ENCODE data around the gene CELA2A. TPM values are rescaled to one million over a fixed set of nuclear protein-coding genes. Genes with fewer than 3 reads are reported as not detected.

CELA2A gene
- total and polyA plus RNA-seq, 9 of the 15 experiments (the other 6 are each of a cell fraction or from before 2014, with no cell fraction given): 0.62 TPM; not detected in 8

DNA sequence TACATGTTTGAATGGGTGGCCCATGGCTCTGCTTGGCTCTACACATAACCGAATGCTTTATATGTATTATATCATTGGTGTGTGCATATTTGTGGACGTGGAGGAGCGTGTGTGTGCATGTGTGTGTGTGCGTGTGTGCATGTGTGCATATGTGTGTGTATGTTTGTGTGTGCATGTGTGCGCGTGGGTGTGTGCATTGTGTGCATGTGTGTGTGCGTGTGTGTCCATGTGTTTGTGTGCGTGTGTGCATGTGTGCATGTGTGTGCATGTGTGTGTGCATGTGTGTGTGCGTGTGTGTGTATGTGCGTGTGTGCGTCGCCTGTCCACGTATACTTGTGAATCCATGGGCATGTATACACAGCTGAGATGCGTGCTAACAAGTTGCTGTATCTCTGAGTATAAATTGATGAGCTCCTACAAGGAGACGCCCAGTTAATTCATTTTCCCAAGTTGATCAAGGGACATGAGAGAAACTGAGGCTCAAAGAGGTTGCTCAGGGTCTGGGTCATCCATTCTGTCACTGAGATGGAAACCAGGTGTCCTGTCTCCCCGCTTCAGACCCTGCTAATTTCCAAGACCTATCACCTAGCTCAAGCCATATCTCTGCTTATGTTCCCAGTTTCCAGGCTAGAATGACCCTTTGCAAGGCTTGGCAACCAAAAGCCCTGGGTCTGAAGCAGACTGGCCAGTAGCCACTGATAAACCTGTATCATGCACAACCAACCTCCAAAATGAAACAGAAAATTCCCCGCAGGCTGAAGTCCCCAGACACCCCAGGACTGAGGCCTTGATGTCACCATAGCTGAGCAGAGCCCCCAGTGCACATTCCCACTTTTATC is 21.1 kb upstream of the CELA2A start (continued):
- TF ChIP-seq, protein P1, sequence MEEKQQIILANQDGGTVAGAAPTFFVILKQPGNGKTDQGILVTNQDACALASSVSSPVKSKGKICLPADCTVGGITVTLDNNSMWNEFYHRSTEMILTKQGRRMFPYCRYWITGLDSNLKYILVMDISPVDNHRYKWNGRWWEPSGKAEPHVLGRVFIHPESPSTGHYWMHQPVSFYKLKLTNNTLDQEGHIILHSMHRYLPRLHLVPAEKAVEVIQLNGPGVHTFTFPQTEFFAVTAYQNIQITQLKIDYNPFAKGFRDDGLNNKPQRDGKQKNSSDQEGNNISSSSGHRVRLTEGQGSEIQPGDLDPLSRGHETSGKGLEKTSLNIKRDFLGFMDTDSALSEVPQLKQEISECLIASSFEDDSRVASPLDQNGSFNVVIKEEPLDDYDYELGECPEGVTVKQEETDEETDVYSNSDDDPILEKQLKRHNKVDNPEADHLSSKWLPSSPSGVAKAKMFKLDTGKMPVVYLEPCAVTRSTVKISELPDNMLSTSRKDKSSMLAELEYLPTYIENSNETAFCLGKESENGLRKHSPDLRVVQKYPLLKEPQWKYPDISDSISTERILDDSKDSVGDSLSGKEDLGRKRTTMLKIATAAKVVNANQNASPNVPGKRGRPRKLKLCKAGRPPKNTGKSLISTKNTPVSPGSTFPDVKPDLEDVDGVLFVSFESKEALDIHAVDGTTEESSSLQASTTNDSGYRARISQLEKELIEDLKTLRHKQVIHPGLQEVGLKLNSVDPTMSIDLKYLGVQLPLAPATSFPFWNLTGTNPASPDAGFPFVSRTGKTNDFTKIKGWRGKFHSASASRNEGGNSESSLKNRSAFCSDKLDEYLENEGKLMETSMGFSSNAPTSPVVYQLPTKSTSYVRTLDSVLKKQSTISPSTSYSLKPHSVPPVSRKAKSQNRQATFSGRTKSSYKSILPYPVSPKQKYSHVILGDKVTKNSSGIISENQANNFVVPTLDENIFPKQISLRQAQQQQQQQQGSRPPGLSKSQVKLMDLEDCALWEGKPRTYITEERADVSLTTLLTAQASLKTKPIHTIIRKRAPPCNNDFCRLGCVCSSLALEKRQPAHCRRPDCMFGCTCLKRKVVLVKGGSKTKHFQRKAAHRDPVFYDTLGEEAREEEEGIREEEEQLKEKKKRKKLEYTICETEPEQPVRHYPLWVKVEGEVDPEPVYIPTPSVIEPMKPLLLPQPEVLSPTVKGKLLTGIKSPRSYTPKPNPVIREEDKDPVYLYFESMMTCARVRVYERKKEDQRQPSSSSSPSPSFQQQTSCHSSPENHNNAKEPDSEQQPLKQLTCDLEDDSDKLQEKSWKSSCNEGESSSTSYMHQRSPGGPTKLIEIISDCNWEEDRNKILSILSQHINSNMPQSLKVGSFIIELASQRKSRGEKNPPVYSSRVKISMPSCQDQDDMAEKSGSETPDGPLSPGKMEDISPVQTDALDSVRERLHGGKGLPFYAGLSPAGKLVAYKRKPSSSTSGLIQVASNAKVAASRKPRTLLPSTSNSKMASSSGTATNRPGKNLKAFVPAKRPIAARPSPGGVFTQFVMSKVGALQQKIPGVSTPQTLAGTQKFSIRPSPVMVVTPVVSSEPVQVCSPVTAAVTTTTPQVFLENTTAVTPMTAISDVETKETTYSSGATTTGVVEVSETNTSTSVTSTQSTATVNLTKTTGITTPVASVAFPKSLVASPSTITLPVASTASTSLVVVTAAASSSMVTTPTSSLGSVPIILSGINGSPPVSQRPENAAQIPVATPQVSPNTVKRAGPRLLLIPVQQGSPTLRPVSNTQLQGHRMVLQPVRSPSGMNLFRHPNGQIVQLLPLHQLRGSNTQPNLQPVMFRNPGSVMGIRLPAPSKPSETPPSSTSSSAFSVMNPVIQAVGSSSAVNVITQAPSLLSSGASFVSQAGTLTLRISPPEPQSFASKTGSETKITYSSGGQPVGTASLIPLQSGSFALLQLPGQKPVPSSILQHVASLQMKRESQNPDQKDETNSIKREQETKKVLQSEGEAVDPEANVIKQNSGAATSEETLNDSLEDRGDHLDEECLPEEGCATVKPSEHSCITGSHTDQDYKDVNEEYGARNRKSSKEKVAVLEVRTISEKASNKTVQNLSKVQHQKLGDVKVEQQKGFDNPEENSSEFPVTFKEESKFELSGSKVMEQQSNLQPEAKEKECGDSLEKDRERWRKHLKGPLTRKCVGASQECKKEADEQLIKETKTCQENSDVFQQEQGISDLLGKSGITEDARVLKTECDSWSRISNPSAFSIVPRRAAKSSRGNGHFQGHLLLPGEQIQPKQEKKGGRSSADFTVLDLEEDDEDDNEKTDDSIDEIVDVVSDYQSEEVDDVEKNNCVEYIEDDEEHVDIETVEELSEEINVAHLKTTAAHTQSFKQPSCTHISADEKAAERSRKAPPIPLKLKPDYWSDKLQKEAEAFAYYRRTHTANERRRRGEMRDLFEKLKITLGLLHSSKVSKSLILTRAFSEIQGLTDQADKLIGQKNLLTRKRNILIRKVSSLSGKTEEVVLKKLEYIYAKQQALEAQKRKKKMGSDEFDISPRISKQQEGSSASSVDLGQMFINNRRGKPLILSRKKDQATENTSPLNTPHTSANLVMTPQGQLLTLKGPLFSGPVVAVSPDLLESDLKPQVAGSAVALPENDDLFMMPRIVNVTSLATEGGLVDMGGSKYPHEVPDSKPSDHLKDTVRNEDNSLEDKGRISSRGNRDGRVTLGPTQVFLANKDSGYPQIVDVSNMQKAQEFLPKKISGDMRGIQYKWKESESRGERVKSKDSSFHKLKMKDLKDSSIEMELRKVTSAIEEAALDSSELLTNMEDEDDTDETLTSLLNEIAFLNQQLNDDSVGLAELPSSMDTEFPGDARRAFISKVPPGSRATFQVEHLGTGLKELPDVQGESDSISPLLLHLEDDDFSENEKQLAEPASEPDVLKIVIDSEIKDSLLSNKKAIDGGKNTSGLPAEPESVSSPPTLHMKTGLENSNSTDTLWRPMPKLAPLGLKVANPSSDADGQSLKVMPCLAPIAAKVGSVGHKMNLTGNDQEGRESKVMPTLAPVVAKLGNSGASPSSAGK (IDR thresholded peaks at IDR 0.05): no peak
- TF ChIP-seq, protein P2, sequence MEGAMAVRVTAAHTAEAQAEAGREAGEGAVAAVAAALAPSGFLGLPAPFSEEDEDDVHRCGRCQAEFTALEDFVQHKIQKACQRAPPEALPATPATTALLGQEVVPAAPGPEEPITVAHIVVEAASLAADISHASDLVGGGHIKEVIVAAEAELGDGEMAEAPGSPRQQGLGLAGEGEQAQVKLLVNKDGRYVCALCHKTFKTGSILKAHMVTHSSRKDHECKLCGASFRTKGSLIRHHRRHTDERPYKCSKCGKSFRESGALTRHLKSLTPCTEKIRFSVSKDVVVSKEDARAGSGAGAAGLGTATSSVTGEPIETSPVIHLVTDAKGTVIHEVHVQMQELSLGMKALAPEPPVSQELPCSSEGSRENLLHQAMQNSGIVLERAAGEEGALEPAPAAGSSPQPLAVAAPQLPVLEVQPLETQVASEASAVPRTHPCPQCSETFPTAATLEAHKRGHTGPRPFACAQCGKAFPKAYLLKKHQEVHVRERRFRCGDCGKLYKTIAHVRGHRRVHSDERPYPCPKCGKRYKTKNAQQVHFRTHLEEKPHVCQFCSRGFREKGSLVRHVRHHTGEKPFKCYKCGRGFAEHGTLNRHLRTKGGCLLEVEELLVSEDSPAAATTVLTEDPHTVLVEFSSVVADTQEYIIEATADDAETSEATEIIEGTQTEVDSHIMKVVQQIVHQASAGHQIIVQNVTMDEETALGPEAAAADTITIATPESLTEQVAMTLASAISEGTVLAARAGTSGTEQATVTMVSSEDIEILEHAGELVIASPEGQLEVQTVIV (CRISPR knock-in tag; IDR thresholded peaks at IDR 0.05; ENCODE audit: borderline replicate concordance): no peak
- TF ChIP-seq KLF16 (IDR thresholded peaks at IDR 0.05) (no peak), CBX3 (IDR thresholded peaks at IDR 0.05; ENCODE audit: borderline replicate concordance in 1 of 2, low read length in 2 of 2) (no peak), NR3C1 (CRISPR knock-in tag; IDR thresholded peaks at IDR 0.05) (no peak), ZNF830 (CRISPR knock-in tag; IDR thresholded peaks at IDR 0.05) (no peak), NBN (IDR thresholded peaks at IDR 0.05; ENCODE audit: low read depth) (no peak), NELFE (IDR thresholded peaks at IDR 0.05; ENCODE audit: insufficient read depth, insufficient read length) (no peak), CAMTA2 (CRISPR knock-in tag; conservative IDR thresholded peaks at IDR 0.05) (no peak), RAD51 (IDR thresholded peaks at IDR 0.05; ENCODE audit: borderline replicate concordance, low read depth) (no peak)
- TF ChIP-seq, protein P3, sequence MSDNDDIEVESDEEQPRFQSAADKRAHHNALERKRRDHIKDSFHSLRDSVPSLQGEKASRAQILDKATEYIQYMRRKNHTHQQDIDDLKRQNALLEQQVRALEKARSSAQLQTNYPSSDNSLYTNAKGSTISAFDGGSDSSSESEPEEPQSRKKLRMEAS (CRISPR knock-in tag; IDR thresholded peaks at IDR 0.05): peak; percentile 56
- TF ChIP-seq, protein P4, sequence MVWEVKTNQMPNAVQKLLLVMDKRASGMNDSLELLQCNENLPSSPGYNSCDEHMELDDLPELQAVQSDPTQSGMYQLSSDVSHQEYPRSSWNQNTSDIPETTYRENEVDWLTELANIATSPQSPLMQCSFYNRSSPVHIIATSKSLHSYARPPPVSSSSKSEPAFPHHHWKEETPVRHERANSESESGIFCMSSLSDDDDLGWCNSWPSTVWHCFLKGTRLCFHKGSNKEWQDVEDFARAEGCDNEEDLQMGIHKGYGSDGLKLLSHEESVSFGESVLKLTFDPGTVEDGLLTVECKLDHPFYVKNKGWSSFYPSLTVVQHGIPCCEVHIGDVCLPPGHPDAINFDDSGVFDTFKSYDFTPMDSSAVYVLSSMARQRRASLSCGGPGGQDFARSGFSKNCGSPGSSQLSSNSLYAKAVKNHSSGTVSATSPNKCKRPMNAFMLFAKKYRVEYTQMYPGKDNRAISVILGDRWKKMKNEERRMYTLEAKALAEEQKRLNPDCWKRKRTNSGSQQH (CRISPR knock-in tag; IDR thresholded peaks at IDR 0.05): peak; percentile 24; the same call in 1 of the 2 replicates

All from K562 (cell line).